HG02759 (cell line): ENCODE data around the gene CTU1.

ENCODE experiments used
- ATAC-seq: cut with Tn5 transposase; IDR thresholded peaks from one replicate; pipeline ENCODE4 v1.9.1; 2021; ENCODE audit warnings: mild to moderate bottlenecking, moderate library complexity; ENCODE audit not compliant: unreplicated experiment

CTU1 gene

DNA sequence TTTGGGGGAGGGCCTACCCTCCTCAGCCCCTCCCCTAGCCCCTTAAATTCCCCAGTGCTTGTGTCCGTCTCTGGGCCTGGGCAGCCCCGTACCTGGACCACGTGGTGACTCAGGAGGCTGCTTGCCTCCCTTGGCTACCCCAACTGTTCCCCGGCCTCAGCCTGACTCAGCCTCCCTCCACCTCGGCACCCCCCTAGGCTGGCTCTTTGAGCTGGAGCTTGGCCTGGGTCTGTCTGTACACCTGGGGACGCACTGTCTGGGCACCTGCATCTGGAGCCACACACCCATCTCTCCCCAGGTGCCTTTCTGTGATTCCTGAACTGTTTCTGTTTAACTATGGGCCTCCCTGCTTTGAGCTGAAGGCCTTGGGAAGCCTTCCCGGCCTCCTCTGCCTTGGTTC is 23.7 kb downstream of the CTU1 start:
- no peak for ATAC-seq

DNA sequence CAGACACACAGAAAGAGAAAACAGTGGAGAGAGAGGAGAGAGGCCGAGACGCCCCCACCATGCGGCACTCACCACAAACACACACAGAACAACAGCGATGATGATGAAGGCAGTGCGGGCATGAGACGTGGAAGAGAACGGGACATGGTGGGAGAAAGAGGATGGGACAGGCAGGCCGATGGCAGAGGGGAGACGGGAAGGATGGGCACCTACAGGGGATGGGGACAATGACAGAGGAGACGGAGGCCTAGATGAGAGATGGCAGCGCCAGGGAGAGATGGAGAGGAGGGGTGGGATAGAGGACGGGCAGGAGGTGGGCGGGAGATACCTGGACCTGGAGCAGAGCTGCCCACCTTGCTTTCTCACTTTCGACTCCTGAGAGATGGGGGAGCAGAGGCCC is 24.4 kb downstream of the CTU1 start:
- no peak for ATAC-seq

DNA sequence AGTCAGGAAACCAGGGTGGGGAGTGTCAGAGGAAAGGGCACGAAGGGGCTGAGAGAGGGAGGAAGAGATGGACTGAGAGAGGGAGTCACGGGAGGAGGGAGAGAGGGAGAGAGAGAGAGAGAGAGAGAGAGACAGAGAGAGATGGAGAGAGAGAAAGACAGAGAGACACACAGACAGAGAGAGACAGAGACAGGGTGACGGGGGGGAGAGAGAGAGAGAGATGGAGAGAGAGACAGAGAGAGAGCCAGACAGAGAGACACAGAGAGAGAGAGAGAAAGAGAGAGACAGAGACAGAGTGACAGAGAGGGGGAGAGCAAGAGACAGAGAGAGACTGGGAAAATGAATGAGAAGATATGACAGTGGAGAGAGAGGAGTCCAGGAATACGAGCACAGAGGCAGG is 25.0 kb downstream of the CTU1 start:
- ATAC-seq: no peak

DNA sequence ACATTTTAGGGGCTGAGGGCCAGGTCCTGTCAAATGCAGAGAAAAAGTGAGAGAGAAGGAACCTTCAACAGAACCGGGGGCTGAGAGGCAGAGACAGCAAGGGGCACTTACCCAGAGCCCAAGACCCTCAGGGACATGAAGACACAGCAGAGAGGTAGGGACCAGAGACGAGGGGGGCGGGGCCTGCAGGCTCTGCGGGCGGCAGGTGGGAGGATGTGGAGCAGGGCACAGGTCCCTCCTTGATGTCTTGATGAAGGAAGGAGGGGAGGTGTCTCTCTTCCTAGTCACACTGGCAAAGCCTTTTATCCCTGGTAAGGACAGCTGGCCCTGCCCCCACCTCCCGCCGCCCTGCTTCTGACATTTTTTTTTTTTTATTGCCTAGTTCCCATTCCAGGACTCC is 25.6 kb downstream of the CTU1 start, which contains the start of gene KLK14:
KLK14 (minus strand) TSS at position 277 of the 400 bp plus-strand sequence; CDS start at position 4, 273 bp downstream.
- no peak for ATAC-seq

DNA sequence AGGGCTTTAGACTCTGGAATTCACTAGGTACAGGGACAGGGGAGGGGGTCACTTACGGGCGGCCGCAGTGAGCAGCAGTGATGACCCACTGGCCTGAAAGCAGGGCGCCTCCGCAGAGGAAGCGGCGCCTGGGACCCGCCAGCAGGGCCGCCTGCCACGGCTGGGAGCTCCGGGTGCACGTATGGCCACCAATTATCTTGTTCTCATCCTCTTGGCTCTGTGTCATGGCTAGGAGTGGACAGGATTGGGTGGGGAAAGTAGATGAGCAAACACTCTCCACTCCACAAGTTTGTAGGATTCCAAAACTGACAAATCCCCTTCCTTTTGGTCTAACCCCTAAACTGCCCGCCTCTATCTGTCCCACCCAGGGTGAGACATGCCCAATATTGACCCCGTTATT is 26.7 kb downstream of the CTU1 start:
- no peak for ATAC-seq

DNA sequence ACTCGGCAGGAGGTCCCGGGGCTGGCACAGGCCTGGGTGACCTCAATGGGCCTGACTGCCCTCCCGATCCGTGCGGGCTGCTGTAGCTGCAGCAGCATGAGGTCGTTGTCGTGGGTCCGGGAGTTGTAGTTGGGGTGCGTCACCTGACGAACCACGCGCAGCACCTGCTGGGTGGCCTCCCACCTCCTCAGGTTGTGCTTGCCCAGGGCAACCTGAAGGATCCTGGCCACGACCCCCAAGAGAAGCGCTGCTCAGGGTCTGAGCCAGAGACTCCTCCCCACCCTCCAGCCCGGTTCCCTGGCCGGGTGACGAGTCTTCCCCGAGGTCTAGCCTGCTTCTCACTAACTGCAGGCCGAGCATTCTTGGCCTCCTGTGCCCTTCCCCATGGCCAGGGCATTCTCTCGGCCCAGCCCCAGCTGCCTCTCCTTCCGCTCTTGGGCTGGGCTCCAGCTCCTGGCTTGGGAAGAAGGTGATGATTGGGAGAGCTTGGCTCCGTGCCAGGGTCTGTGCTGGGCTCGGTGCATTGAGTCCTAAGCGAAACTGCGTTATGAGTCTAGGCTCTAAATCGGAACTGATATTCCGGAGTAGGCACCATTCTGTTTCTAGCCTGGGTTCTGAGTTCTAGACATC is 28.6 kb downstream of the CTU1 start:
- no peak for ATAC-seq

DNA sequence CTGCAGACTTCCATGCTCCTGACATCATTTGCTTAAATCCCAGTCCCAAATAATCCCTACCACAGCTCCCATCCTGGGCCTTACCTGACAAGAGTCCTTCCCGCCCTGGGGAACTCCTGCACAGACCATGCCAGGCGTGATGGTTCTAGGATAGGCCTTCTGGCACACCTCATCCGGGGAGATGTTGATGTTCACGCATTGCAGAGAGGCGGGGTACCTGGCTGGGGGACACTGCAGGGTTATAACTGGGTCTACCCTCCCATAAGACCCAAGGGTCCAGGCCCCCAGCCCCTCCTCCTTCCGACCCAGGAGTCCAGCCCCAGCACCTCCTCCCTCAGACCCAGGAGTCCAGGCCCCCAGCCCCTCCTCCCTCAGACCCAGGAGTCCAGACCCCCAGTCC is 29.5 kb downstream of the CTU1 start:
- no peak for ATAC-seq

DNA sequence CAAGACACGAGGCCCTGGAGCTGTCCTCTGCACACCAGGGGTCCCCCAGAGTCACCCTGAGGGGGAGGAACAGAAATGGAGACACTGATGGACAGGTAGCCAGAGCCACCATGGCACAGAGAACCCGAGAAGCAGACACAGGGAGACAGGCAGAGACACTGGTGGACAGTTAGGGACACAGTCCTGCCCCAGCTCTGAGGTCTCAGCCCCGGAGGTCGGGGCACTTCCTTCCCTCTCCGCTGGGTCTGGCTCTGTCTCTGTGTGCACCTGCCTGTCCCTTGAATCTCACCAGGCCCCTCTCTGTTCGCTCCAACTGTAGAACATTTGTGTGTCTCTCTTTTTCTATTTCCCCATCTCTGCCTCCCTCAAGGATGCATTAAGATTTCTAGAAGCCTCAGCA is 30.1 kb downstream of the CTU1 start:
- ATAC-seq: no peak

DNA sequence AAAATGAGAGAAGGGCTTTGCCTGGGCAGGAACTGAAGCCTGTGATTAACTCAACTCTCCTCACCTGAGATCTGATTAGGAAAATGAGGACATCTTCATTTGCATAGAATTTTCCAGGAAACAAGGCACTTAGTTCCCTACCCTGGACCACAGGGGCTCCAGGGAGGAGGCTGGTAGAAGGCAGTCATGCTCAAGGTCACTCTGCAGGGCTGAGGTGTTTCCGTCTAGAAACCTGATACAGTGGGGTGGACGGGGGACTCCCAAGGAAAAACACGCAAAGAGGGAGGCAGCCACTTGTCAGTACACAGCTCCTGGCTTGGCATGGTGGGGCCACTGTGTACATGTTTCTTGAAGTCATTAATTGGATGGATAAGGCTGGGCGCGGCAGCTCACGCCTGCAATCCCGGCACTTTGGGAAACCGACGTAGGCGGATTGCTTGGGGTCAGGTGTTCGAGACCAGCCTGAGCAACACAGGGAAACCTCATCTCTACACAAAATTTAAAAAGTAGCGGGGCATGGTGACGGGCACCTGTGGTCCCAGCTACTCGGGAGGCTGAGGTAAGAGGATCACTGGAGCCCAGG is 31.5 kb downstream of the CTU1 start:
- no peak for ATAC-seq

DNA sequence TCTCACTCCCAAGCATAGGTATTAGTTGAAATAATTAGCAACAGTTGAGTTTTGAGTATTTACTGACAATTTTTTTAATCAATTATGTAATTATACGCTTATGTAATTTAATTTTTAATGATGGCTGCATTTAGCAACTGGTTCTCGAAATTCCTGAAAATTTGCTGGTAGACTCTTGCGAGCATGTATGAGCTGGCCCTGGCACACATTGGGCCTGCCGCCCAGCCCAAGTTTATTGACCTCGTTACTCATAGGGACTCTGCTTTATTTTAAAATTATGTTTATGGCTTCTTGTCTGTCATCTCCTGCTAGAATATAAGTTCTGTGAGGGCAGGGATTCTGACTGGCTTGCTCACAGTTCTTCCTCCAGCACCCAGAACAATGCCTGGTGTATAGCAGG is 32.2 kb downstream of the CTU1 start:
- no peak for ATAC-seq

DNA sequence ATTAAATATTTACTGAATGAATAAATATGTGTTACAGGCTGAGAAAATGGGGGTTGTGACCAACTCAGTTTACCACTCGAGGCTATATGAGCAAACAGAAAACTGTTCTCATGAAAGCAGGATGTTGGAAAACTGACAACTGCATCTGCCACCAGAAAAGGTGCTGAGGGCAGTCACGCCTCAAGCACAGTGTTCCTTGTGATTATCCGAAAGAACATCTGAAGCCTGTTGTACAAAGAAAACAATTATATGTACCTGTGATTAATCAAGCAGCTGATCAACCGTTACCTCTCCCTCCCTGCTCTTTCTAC is 37.2 kb downstream of the CTU1 start:
- ATAC-seq: no peak

DNA sequence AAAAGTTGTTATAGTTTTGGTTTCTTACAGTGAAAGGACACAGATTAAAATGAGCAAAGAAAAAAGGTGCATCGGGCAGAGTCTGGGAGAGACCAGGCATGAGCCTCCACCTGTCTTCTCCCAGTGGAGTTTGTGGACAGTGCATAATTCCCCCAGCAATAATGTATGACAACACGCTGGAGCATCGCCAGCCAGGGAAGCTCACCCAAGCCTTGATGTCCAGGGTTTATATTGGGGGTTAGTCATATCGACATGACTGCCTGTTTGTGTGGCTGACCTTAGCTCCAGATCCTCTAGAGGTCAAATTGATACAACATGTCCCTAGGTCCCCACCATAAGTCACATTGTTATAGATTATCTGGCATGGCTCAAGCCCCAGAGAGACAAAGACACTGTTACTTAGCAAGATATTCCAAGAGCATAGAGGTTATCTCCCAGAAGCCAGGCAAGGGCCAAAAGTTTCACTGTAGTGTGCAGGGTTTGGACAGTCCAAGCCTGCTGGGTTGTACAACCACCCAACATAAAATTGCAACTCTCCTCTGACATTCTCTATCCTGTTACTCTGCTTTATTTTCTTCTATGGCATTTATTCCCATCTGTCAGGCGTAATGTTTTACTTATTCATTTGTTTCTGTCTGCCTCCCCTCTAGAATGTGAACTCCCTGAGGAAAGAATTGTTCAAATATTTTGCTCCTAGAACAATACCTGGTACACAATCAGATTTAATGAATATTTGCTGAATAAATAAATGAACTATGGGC is 37.7 kb downstream of the CTU1 start:
- no peak for ATAC-seq

DNA sequence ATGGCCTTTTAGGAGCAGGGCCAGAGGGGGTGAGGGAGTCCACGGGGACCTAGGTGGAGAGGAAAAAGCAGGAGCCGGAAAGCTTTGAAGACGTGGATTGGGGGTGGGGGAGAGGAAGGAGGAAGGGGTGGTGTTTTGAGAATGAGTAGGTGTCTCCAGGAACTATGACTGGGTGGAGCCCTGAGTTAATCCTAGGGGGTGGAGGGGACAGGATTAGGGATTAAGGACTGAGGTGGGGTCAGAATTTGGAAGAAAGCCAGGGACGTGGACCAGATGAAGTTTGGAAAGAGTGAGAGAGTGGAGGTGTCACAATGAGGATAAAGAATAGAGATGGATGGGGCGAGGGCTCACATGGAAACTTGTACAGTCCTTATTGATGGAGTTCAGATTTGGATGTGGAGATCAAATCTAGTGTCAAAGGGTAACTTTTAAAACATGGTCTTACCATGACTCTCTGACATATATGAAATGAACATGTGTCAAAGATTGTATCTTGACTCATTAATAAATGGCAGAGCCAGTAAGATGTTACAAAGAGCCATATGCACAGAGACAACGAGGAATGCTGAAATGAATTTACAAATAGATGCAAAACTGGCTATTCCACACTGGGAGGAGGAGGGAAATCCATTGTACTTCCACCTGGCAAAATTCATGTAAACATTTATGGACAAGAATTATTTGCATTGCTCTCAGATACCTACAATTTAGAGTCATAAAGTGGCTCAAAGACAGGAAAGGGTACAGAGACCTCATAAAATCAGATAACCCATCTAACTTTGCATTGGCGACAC is 41.6 kb downstream of the CTU1 start:
- no peak for ATAC-seq

DNA sequence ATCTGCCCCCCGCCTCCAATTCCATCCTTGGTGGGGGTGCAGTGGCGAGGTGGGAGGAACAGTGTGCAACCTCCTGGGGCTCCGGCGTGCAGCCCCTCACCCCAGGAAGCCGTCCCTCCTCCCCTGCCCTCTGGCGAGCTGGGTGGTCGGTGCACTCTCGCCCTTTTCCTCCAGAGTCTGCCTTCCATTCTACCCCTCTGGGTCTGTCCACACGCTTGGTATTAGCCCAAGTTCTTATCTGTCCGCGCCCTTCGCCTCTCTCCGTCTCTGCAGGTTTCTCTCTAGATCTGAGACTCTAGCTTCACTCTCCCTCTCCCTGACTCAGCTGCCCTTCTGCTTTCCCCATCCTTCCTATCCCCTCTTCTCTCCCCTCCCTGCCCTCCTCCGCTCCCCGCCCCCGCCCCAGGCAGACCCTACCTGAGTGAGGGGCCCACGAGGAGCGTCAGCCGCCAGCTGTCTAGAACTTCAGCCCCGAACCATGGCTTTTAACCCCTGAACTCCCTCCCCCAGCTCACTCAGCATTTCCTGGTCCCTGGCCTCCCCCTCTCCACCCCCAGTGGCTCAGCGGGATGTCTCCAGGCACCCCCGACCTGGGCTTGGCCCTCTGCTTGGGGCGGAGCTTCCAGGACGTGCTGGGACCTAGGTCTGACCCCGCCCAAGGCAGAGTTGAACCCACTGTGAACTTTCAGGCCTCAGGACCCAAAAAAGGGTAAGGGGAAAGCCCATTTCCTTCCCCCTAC is 42.8 kb downstream of the CTU1 start:
- no peak for ATAC-seq

DNA sequence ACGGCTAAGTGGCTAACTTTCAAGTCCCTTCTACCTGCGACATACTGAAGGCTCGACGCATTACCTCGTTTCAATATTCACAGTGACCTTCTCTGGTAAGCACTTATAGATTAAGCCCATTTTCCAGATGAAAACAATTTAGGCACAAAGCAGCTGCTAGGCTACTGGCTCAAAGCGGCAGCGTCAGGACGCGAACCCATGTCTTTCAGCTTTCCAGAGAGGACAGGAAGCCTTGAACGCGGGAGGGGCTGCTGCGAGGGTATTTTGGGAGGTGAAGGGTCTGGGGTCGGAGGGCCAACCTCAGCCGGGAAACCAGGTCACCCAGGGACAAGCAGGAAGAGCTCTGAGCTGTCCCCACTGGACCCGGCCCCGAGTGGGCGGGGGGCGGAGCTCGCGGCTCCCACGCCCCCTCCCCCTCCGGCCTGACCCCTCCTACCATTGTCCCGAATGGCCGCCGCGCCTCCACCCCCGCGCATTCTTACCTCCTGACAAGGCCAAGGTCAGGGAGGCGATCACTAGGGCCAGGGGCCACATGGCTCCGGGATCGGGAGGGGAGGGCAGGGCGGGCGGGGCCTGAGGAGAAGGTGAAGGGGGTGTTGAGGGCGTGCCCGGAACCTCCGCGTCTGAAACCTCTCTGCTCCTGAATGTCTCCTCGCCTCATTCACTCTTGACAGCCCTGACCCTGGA is 43.5 kb downstream of the CTU1 start, which contains the start of gene KLK13:
KLK13 (minus strand) TSS at position 559 of the 687 bp plus-strand sequence; CDS start at position 534, 25 bp downstream.
- ATAC-seq: no peak

DNA sequence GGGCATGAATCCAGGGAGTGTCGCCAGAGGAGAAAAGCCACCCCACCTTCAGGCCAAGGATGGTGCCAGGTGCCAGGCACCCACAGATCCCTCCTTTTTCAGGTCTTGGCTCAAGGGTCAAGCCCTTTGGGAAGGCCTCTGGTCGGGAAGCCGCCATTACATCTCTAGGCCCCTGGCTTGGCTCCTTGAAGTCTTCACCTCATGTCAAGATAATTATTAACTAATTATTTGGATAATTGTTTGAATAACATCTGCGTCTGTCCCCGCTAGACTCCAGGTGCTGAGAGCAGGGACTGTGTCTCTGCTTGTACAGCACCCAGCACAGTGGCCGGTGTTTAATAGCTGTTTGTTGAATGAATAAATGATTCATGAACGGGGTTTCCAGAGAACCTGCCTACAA is 44.5 kb downstream of the CTU1 start:
- no peak for ATAC-seq

DNA sequence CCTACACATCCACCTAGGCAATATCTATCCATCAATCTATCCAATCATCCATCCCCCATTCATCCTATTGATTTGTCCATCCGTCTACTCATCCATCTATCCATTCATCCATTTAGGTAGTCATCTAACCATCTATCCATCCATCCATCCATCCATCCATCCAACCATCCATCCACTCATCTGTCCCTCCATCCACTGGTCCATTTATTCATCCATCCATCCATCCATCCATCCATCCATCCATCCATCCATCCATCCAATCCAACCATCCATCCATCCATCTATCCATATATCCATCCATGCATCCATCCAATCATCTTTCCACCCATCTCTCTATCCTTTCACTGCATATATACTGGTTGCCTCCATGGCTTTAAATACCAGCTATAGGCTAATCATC is 47.2 kb downstream of the CTU1 start:
- no peak for ATAC-seq

DNA sequence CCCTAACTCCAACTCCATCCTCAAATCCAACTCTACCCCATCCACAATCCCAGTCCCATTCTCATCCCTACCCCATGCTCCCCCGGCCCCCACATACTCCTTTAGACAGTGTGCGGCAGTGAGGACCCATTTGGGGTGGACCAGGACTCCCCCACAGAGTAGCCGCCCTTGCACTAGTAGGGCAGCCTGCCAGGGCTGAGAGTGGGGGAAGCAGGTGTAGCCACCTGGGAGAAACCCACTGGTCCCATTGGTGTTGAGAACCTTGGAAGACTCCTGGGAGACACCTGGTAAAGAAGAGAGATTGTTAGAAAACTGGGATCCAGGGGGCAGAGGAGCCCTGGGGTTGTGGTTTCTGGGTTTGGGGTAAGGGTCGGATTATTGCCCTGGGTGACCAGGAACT is 47.9 kb downstream of the CTU1 start:
- ATAC-seq: no peak

DNA sequence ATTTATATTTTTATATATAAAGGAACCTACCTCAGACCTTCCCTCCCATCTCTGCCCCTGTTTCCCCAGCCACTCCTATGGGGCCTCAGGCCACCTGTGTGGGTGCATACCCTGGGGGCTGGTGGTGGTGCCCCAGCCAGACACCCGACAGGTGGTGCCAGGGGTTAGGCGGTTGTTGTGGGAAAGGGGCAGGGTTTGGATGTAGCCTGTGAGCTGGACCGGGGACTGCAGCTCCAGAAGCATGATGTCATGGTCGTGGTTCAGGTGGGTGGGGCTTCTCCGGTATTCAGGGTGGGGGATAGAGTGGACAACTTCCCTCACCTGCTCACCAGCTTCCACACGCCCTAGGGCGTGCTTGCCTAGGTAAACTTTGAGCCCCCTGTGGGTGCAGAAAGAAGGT is 48.5 kb downstream of the CTU1 start:
- no peak for ATAC-seq

DNA sequence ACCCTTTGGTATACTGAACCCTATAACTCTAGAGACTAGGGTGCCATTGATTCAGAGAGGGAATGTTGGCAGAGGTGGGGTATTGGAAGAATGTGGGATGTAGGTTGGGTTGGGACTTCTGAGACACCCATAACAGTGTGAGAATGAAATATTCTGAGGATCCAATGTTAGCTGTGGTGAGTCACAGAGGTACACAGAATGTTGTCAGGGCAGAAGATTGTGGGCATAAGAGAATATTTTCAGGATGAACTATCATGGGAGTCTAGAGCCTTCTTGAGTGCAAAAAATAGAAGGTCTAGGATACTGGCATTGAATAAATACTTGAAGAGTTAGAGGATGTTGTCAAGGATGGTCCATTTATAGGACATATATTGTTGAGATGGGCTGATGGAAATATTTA is 52.3 kb downstream of the CTU1 start:
- ATAC-seq: no peak
